Stomach smooth muscle (tissue), 2 donors: ENCODE data around the gene FBXW5.
A peak's percentile ranks its signal among the peaks of the same experiment; 100 is the strongest.

Experiments used
- H3K27ac ChIP-seq: one replicate; pipeline ENCODE4 v1.7.0; 2013; ENCODE audit warnings: mild to moderate bottlenecking, low read length, inconsistent platforms
- H3K27me3 ChIP-seq, 2 donors: one replicate each; pipeline ENCODE4 v1.7.0; 2013; ENCODE audit warnings: low read length in 2 of 2; ENCODE audit not compliant: insufficient read depth in 2 of 2, control insufficient read depth in 1 of 2
- H3K36me3 ChIP-seq, 2 donors: one replicate each; pipeline ENCODE4 v1.7.0; 2013; ENCODE audit warnings: low read length in 2 of 2; ENCODE audit not compliant: control insufficient read depth in 2 of 2, insufficient read depth in 2 of 2
- H3K4me1 ChIP-seq: one replicate; pipeline ENCODE4 v1.7.0; 2013; ENCODE audit warnings: low read length; ENCODE audit not compliant: control insufficient read depth, insufficient read depth
- H3K4me3 ChIP-seq, 2 donors: one replicate each; pipeline ENCODE4 v1.7.0; 2013; ENCODE audit warnings: low read length in 2 of 2
- H3K9ac ChIP-seq, 2 donors: one replicate each; pipeline ENCODE4 v1.7.0; 2013; ENCODE audit warnings: low read length in 2 of 2, mild to moderate bottlenecking in 1 of 2
- H3K9me3 ChIP-seq, 2 donors: one replicate each; pipeline ENCODE4 v1.7.0; 2013; ENCODE audit warnings: low read length in 2 of 2; ENCODE audit not compliant: control insufficient read depth in 2 of 2
- donor health status: healthy.
- donor health status: Pancreatic carcinoma.

FBXW5 gene

DNA sequence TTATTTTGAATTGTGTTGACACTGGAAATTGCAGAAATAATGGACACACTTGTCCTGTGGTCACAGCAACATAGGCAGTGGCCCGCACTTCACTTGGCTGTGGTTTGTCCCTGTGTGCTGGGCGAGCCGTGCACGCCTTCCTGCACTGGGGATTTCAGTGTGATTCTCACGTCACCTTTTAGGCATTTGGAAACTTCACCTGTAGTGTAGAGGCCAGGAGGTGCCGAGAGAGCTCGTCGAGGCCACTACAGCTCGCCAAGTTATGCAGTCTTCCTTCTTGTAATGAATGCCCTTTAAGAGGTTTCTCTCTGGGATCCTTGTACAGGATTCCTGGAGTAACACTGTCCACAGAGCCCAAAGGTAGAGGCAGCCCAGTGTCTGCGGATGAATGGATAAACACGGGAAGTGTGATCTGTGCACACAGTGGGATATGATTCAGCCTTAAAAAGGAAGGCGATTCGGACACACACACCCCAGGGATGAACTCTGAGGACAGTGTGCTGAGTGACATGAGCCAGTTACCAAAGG, 43.5 kb downstream of the FBXW5 start:
- Histone ChIP-seq H3K27ac (peak overlapping the region; percentile 75), H3K4me1 (peaks cover 33% of the 10 kb centered on the region), H3K9me3 (no peaks in the 10 kb centered on the region), H3K4me3 (peak overlapping the region; percentile 11 to 55), H3K9ac (peak overlapping the region; percentile 56 to 62), H3K27me3 (no peaks in the 10 kb centered on the region), H3K36me3 (peaks cover 8 to 11% of the 10 kb centered on the region in 2 donors)

DNA sequence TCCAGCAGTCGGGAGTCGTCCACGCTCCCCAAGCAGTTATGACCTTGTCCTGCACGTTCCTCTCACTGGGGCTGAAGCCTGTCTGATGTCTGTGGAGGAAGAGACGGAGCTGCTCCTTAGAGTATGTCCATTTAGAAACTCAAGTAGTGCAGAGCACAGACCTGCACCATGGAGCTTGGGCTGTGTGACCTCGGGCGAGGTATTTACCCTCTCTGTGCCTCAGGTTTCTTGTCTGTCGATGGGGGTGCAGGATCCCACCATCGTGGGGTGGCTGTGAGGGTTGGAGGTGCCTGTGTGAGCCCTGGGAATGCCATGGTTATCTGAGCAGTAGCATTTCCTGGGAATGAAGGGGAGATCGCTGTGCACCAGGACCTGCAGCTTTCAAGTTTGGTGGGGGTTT, 44.0 kb downstream of the FBXW5 start:
- peaks cover 8 to 11% of the 10 kb centered on the region in 2 donors for H3K36me3 ChIP-seq
- no peak overlapping the region for H3K4me3 ChIP-seq
- peak overlapping the region; percentile 75 for H3K27ac ChIP-seq
- no peaks in the 10 kb centered on the region for H3K27me3 ChIP-seq
- peaks cover 33% of the 10 kb centered on the region for H3K4me1 ChIP-seq
- no peaks in the 10 kb centered on the region for H3K9me3 ChIP-seq
- peak overlapping the region in 1 of 2 donors; percentile 13 for H3K9ac ChIP-seq

DNA sequence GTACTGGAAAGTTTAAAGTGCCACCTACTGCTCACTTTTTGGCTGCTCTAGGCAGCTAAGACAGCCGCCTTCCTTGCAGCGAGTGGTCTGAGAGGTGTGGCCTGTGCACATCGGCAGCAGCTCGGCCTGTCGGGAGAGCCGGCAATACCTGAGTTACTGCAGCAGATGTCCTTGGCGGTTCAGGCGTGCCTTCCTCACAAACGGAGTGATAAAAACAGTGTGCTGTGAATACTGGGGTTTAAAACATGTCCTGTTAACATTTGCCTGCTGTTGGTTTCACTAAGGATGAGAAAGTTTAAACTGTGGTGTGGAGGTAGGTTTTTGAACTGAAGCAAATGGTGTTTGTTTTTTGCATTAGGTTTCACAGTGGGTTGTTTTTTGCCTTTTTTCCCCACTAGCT, 45.3 kb downstream of the FBXW5 start:
- Histone ChIP-seq H3K9ac (no peak overlapping the region), H3K36me3 (peaks cover 8 to 11% of the 10 kb centered on the region in 2 donors), H3K9me3 (no peaks in the 10 kb centered on the region), H3K27me3 (no peaks in the 10 kb centered on the region), H3K4me1 (peaks cover 33% of the 10 kb centered on the region), H3K4me3 (no peak overlapping the region), H3K27ac (no peak overlapping the region)

GRCh38 chr9:136898483-136899100, 45.9 kb downstream of the FBXW5 start:
- Histone ChIP-seq H3K9ac (no peak overlapping the region), H3K4me3 (no peak overlapping the region), H3K4me1 (peaks cover 33% of the 10 kb centered on the region), H3K9me3 (no peaks in the 10 kb centered on the region), H3K27ac (no peak overlapping the region), H3K27me3 (no peaks in the 10 kb centered on the region), H3K36me3 (peaks cover 8 to 11% of the 10 kb centered on the region in 2 donors)

- Histone ChIP-seq H3K36me3 (peaks cover 8 to 15% of the 10 kb centered on the region in 2 donors), H3K27me3 (no peaks in the 10 kb centered on the region), H3K9me3 (no peaks in the 10 kb centered on the region), H3K27ac (no peak overlapping the region), H3K4me1 (peaks cover 8% of the 10 kb centered on the region), H3K9ac (no peak overlapping the region), H3K4me3 (no peak overlapping the region)
These were observed 48.5 kb downstream of the FBXW5 start for GRCh38 chr9:136896027-136896426.

GRCh38 chr9:136890661-136891060, 53.9 kb downstream of the FBXW5 start:
- no peak overlapping the region for H3K9ac ChIP-seq

More at GRCh38 chr9:136890661-136891060, 53.9 kb downstream of the FBXW5 start:
- Histone ChIP-seq H3K27ac (no peak overlapping the region), H3K27me3 (no peaks in the 10 kb centered on the region), H3K36me3 (peaks cover 0 to 11% of the 10 kb centered on the region in 2 donors), H3K9me3 (no peaks in the 10 kb centered on the region), H3K4me1 (peaks cover 15% of the 10 kb centered on the region), H3K4me3 (no peak overlapping the region)
